Thyroid gland (tissue), 4 donors: Measurements from ENCODE around the gene RPN2.

ENCODE experiments used
- CTCF ChIP-seq, 6 experiments: fragments of 200-600 bp in 3 of 6; fragments of 450-650 bp in 3 of 6; sonication (generic) in 3 of 6; IDR thresholded peaks; one replicate each; pipeline ENCODE4 v1.5.1; 2016 to 2019; ENCODE audit warnings: antibody characterized with exemption in 6 of 6, mild to moderate bottlenecking in 2 of 6, inconsistent platforms in 1 of 6, moderate library complexity in 1 of 6
- POLR2A ChIP-seq, 2 donors: fragments of 450-650 bp; IDR thresholded peaks; one replicate each; pipeline ENCODE4 v1.6.1; 2017; ENCODE audit warnings: antibody characterized with exemption in 2 of 2, mild to moderate bottlenecking in 2 of 2, moderate library complexity in 1 of 2

DNA sequence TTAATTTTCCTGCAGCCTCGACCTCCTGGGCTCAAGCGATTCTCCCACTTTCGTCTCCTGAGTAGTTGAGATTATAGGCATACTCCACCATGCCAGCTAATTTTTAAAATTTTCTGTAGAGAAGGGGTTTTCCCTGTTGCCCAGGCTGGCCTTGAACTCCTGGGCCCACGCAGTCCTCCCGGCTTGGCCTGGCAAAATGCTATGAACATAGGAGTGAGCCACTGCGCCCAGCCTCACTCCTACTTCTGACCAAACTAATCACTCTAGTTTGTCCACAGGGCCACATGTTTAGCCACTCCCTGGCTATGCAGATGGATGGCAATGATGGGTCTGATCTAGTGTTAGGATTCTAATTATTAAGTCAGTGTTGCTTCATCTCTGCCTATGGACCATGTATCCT, 31.9 kb upstream of the RPN2 start:
- TF ChIP-seq POLR2A (IDR thresholded peaks at IDR 0.05) (no peak), CTCF (IDR thresholded peaks at IDR 0.05) (no peak)
